Chondrocyte (in vitro differentiated cells): ENCODE data around the gene GARIN5A. TPM values are rescaled to one million over a fixed set of nuclear protein-coding genes. Genes with fewer than 3 reads are reported as not detected.
A peak's percentile ranks its signal among the peaks of the same experiment; 100 is the strongest.

ENCODE experiments used
- DNase-seq: peaks from one replicate; pipeline ENCODE4 v3.0.0; 2021; ENCODE audit warnings: mixed read lengths, low spot score
- H3K27ac Mint-ChIP-seq: one replicate; pipeline ENCODE4 v1.8.0; 2021; ENCODE audit warnings: mild to moderate bottlenecking, moderate library complexity, mixed read lengths; ENCODE audit not compliant: unreplicated experiment
- H3K27me3 Mint-ChIP-seq: 2 replicates; pipeline ENCODE4 v1.8.0; 2021; ENCODE audit warnings: low read depth, mixed read lengths
- H3K36me3 Mint-ChIP-seq: 2 replicates; pipeline ENCODE4 v1.8.0; 2021; ENCODE audit warnings: low read depth, mixed read lengths
- H3K4me1 Mint-ChIP-seq: 2 replicates; pipeline ENCODE4 v1.8.0; 2021; ENCODE audit warnings: low read depth, mild to moderate bottlenecking, mixed read lengths
- H3K4me3 Mint-ChIP-seq: one replicate; pipeline ENCODE4 v1.8.0; 2021; ENCODE audit warnings: mild to moderate bottlenecking, moderate library complexity, mixed read lengths; ENCODE audit not compliant: unreplicated experiment
- H3K9me3 Mint-ChIP-seq: 2 replicates; pipeline ENCODE4 v1.8.0; 2021; ENCODE audit warnings: low read depth, mixed read lengths
- total RNA-seq: library from RNA; stranded (reverse); gene quantifications from 3 replicates; pipeline ENCODE4 v1.2.1, GENCODE V29; 2021
- TF ChIP-seq, protein P1 (sequence below): fragments of 200-600 bp; sonication (generic); IDR thresholded peaks from 2 replicates; pipeline ENCODE4 v1.5.0; 2021; ENCODE audit warnings: antibody characterized with exemption, mild to moderate bottlenecking, moderate library complexity

GARIN5A gene
- total RNA-seq, 1 donor from 2014 or later = 1.9 TPM

DNA sequence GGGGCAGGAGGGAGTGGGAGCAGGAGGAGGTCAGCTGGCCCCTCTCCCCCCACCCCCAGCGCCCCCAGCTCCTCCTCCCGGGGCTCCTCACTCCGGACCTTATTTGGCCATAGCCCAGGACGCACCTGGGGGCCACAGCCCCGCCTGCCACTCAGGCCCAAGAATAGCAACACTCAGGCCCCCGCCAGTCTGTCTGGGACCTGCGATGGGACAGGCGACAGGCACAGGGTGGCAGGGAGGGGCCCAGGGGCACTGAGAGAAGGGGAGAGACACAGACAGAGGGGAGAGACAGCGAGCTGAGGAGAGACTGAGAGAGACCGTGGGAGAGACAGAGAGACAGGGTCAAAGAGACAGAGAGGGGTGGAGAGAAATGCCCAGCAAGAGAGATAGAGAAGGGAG, 24.1 kb upstream of the GARIN5A start:
- Mint-ChIP-seq H3K4me1 (no peaks in the 10 kb centered on the region), H3K27me3 (peaks cover 5% of the 10 kb centered on the region), H3K9me3 (no peaks in the 10 kb centered on the region), H3K36me3 (no peaks in the 10 kb centered on the region), H3K4me3 (no peak overlapping the region), H3K27ac (no peak overlapping the region)
- DNase-seq = no peak
- TF ChIP-seq, protein P1, sequence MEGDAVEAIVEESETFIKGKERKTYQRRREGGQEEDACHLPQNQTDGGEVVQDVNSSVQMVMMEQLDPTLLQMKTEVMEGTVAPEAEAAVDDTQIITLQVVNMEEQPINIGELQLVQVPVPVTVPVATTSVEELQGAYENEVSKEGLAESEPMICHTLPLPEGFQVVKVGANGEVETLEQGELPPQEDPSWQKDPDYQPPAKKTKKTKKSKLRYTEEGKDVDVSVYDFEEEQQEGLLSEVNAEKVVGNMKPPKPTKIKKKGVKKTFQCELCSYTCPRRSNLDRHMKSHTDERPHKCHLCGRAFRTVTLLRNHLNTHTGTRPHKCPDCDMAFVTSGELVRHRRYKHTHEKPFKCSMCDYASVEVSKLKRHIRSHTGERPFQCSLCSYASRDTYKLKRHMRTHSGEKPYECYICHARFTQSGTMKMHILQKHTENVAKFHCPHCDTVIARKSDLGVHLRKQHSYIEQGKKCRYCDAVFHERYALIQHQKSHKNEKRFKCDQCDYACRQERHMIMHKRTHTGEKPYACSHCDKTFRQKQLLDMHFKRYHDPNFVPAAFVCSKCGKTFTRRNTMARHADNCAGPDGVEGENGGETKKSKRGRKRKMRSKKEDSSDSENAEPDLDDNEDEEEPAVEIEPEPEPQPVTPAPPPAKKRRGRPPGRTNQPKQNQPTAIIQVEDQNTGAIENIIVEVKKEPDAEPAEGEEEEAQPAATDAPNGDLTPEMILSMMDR = no peak

DNA sequence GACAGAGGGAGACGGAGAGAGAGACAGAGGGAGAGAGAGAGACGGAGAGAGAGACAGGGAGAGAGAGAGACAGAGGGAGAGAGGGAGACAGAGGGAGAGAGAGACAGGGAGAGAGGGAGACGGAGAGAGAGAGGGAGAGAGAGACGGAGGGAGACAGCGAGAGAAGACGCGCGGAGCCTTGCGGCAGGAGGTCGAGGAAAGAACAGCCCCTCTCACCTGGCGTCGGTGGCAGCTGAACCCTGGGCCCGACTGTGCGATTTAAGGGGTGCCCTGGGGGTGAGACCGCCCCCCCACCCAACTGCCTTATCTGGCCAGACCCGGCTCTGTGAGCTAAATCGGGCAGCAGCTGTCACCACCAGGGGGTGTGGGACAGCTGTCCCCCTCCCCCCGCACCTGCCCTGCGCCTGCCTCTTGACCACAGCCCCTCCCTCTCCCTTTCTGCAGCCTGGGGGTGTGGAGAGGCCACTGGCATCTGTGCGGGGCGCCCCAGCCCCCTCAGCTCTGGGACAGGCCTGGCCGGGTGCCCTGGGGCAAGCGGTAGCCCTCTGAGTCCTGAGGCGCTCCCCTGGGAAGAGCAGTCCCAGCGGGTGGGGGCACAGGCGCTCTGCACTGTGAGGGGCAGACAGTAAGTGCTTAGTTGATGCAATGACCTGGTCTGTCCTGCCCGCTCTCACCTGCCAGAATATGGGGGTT, 23.6 kb upstream of the GARIN5A start:
- TF ChIP-seq, protein P1 = peak; percentile 65
- Mint-ChIP-seq H3K27me3 (peaks cover 7% of the 10 kb centered on the region), H3K9me3 (no peaks in the 10 kb centered on the region), H3K4me3 (no peak overlapping the region), H3K36me3 (no peaks in the 10 kb centered on the region), H3K4me1 (no peaks in the 10 kb centered on the region), H3K27ac (no peak overlapping the region)
- DNase-seq = peak; percentile 84

DNA sequence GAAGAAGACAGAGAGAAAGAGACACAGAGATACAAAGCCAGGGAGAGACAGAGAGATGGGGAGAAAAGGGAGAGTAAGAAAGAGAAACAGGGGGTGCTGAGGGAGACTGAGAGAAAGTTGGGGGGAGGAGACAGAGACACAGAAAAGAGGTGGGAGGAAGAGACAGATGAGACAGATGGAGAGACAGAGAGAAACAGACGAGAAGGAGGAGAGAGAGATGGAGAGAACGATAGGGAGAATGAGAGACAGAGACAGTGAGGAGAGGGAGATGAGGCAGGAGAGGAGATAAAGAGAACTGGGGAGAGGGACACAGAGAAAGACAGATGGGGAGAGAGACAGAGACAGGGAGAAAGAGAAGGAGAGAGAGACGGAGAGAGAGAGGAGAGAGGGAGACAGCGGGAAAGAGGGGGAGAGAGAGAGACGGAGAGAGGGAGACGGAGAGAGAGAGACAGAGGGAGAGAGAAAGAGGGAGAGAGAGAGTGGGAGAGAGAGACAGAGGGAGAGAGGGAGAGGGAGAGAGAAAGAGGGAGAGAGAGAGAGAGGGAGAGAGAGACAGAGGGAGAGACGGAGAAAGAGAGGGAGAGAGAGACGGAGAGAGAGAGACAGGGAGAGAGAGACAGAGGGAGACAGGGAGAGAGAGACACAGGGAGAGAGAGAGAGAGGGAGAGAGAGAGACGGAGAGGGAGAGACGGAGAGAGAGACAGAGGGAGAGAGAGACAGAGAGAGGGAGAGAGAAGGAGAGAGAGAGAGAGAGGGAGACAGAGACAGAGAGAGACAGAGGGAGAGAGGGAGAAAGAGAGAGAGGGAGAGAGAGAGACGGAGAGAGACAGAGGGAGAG, 21.8 kb upstream of the GARIN5A start:
- Mint-ChIP-seq H3K4me1 (no peaks in the 10 kb centered on the region), H3K27me3 (peaks cover 17% of the 10 kb centered on the region)
- TF ChIP-seq, protein P1 = no peak

DNA sequence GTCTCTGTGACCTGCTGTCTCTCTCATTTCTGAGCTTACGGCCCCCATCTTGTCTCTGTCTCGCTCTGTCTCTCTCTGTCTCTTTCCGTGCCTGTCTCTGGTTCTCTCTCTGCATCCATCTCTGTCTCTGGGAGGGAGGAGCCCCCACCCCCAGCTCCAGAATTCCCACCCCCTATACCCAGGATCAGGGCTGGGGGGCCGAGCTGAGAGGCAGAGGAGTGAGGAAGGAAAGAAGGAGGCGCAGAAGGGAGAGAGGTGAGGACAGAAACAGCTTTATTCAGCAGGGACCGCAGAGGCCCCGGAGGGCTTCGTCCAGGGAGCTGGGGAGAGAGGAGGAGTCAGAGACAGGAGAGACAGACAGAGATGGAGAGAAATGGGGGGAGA, 20.4 kb upstream of the GARIN5A start:
- TF ChIP-seq, protein P1 = no peak

More for the DNA sequence above, 21.8 kb upstream of the GARIN5A start:
- Mint-ChIP-seq H3K4me3 (no peak overlapping the region), H3K9me3 (no peaks in the 10 kb centered on the region), H3K27ac (no peak overlapping the region), H3K36me3 (no peaks in the 10 kb centered on the region)
- no peak for DNase-seq

DNA sequence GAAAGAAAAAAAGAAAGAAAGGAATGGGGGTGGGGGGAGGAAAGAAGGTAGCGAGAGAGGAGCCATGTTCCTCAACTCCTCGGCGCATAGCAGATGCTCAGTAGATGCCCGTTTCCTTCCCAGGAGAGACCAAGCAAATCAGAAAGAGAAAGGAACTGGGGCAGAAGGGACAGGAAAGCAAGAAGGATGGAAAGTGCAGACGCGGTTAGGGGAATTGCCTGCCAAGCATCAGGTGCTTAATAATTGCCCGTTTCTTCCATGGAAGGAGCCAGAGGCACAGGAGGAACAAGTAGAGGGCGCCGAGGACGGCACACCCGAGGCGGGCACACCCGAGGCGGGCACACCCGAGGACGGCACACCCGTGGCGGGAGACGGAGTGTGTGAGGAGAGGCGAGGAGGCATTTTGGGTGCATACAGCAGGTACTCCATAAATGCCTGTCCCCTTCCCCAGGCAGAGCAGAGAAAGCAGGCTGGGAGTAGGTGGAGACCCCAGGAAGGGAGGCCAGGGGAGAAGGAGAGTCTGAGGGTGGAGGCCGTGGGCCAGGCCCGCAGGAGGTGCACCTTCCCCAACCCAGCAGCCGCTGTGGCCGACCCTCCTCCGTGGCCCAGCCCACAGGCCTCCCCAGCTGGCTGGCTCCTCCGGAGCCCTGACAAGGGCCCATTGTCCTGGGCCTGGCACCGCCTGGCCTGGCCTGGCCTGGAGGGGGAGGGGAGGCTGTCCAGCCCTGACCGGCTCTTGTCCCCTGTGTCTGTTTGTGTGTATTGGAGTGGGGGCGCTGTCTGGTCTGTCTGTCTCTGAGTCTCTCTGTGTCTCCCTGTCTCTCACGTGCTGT, 19.8 kb upstream of the GARIN5A start:
- H3K9me3 Mint-ChIP-seq = no peaks in the 10 kb centered on the region
- H3K4me3 Mint-ChIP-seq = no peak overlapping the region
- H3K4me1 Mint-ChIP-seq = peaks cover 8% of the 10 kb centered on the region
- TF ChIP-seq, protein P1 = no peak
- H3K27ac Mint-ChIP-seq = no peak overlapping the region
- H3K27me3 Mint-ChIP-seq = peaks cover 28% of the 10 kb centered on the region
- no peaks in the 10 kb centered on the region for H3K36me3 Mint-ChIP-seq
- peak; percentile 77 for DNase-seq

More for the DNA sequence above, 20.4 kb upstream of the GARIN5A start:
- H3K36me3 Mint-ChIP-seq = no peaks in the 10 kb centered on the region
- no peaks in the 10 kb centered on the region for H3K9me3 Mint-ChIP-seq
- no peak overlapping the region for H3K27ac Mint-ChIP-seq
- peaks cover 2% of the 10 kb centered on the region for H3K4me1 Mint-ChIP-seq
- H3K4me3 Mint-ChIP-seq = no peak overlapping the region
- DNase-seq = peak; percentile 46
- peaks cover 22% of the 10 kb centered on the region for H3K27me3 Mint-ChIP-seq
